GM13977 (cell line): Measurements from ENCODE around the gene KIF1B.

Source experiments
- DNase-seq: peaks from one replicate; pipeline ENCODE4 v3.0.0; 2012; ENCODE audit warnings: low spot score
- CTCF ChIP-seq: IDR thresholded peaks from 2 replicates; pipeline ENCODE4 v1.5.1; 2012; ENCODE audit warnings: mild to moderate bottlenecking, control low read depth; ENCODE audit not compliant: insufficient read depth; ENCODE audit errors: extremely low read depth, missing control alignments
- in situ Hi-C: fragments of 300-500 bp; cut with MboI; formaldehyde crosslinking; loops from one replicate; pipeline ENCODE4 v1.12.0; 2022; ENCODE audit warnings: low sequenced_read_pairs, low pct_unique_long_range_greater_than_20kb, mixed read lengths, inconsistent platforms; ENCODE audit not compliant: unreplicated experiment

KIF1B gene

GRCh38 chr1:10340930-10341590 lies 130.7 kb downstream of the KIF1B start:
- no peak for TF ChIP-seq CTCF

GRCh38 chr1:10347109-10347508 lies 136.7 kb downstream of the KIF1B start:
- no peak for TF ChIP-seq CTCF
- in situ Hi-C loops, result no loop called here
- no peak for DNase-seq

More at GRCh38 chr1:10340930-10341590, 130.7 kb downstream of the KIF1B start:
- in situ Hi-C loops, result no loop called here
- no peak for DNase-seq

- in situ Hi-C loops, result no loop called here
- no peak for DNase-seq
- no peak for TF ChIP-seq CTCF
Measured at GRCh38 chr1:10353282-10353681, 142.9 kb downstream of the KIF1B start.

GRCh38 chr1:10353693-10354092 lies 143.3 kb downstream of the KIF1B start:
- no peak for TF ChIP-seq CTCF
- no peak for DNase-seq
- in situ Hi-C loops, result no loop called here

- no peak for TF ChIP-seq CTCF
- DNase-seq, result no peak
- in situ Hi-C loops, result no loop called here
Measured at GRCh38 chr1:10360045-10360444, 149.7 kb downstream of the KIF1B start.

GRCh38 chr1:10361515-10361914 lies 151.1 kb downstream of the KIF1B start:
- DNase-seq, result no peak
- in situ Hi-C loops, result no loop called here
- TF ChIP-seq CTCF, result no peak
